Progenitor cell of endocrine pancreas (in vitro differentiated cells): Measurements from ENCODE around the gene ATRIP. TPM values are rescaled to one million over a fixed set of nuclear protein-coding genes. Genes with fewer than 3 reads are reported as not detected.
"Not testable (repeated sequence)": the region's sequence is repeated elsewhere in the genome, so short reads cannot be mapped to it uniquely, and the experiment has no call there.

ENCODE experiments used
- DNase-seq: peaks from one replicate; pipeline ENCODE4 v3.0.0; 2021; ENCODE audit warnings: low spot score; ENCODE audit not compliant: unreplicated experiment
- H3K27ac Mint-ChIP-seq: 2 replicates; pipeline ENCODE4 v1.8.0; 2021; ENCODE audit warnings: mild to moderate bottlenecking, moderate library complexity, mixed read lengths
- H3K27me3 Mint-ChIP-seq: 2 replicates; pipeline ENCODE4 v1.8.0; 2021; ENCODE audit warnings: mixed read lengths
- H3K36me3 Mint-ChIP-seq: 2 replicates; pipeline ENCODE4 v1.8.0; 2022; ENCODE audit warnings: mixed read lengths; ENCODE audit not compliant: insufficient read depth
- H3K4me1 Mint-ChIP-seq: 2 replicates; pipeline ENCODE4 v1.8.0; 2021; ENCODE audit warnings: low read depth, mixed read lengths
- H3K4me3 Mint-ChIP-seq: 2 replicates; pipeline ENCODE4 v1.8.0; 2021; ENCODE audit warnings: low read depth, mild to moderate bottlenecking, moderate library complexity, mixed read lengths
- H3K9me3 Mint-ChIP-seq: 2 replicates; pipeline ENCODE4 v1.8.0; 2021; ENCODE audit warnings: low read depth, mixed read lengths
- CTCF ChIP-seq: fragments of 200-600 bp; sonication (generic); IDR thresholded peaks from one replicate; pipeline ENCODE4 v1.5.0; 2021; ENCODE audit warnings: antibody characterized with exemption, mild to moderate bottlenecking; ENCODE audit not compliant: unreplicated experiment
- total RNA-seq: library from RNA; stranded (reverse); gene quantifications from 2 replicates; pipeline ENCODE4 v1.2.1, GENCODE V29; 2021

ATRIP gene
- total RNA-seq, 1 donor from 2014 or later, result 13.8 TPM

GRCh38 chr3:48478626-48479555 lies 32.4 kb downstream of the ATRIP start:
- H3K9me3 Mint-ChIP-seq, result no peaks in the 10 kb centered on the region
- TF ChIP-seq CTCF, result no peak
- H3K27ac Mint-ChIP-seq, result peak overlapping the region; percentile 80
- no peaks in the 10 kb centered on the region for H3K27me3 Mint-ChIP-seq
- H3K4me1 Mint-ChIP-seq, result peaks cover 4% of the 10 kb centered on the region
- no peak for DNase-seq
- H3K36me3 Mint-ChIP-seq, result no peaks in the 10 kb centered on the region
- no peak overlapping the region for H3K4me3 Mint-ChIP-seq

GRCh38 chr3:48480891-48481290 lies 34.4 kb downstream of the ATRIP start:
- not testable (repeated sequence) for H3K4me3 Mint-ChIP-seq, H3K9me3 Mint-ChIP-seq, H3K4me1 Mint-ChIP-seq, H3K27ac Mint-ChIP-seq, H3K27me3 Mint-ChIP-seq, H3K36me3 Mint-ChIP-seq, DNase-seq

GRCh38 chr3:48482822-48483221 lies 36.3 kb downstream of the ATRIP start:
- not testable (repeated sequence) for DNase-seq, H3K27ac Mint-ChIP-seq, H3K4me3 Mint-ChIP-seq, H3K9me3 Mint-ChIP-seq, H3K4me1 Mint-ChIP-seq, H3K36me3 Mint-ChIP-seq, H3K27me3 Mint-ChIP-seq

GRCh38 chr3:48486952-48487351 lies 40.4 kb downstream of the ATRIP start:
- Mint-ChIP-seq H3K9me3 (no peaks in the 10 kb centered on the region), H3K27me3 (no peaks in the 10 kb centered on the region), H3K27ac (no peak overlapping the region), H3K4me3 (no peak overlapping the region), H3K36me3 (peaks cover 2% of the 10 kb centered on the region), H3K4me1 (peaks cover 2% of the 10 kb centered on the region)
- DNase-seq, result no peak
- TF ChIP-seq CTCF, result no peak

- DNase-seq, result no peak
- no peak overlapping the region for H3K27ac Mint-ChIP-seq
- no peak overlapping the region for H3K4me3 Mint-ChIP-seq
- H3K27me3 Mint-ChIP-seq, result no peaks in the 10 kb centered on the region
- no peaks in the 10 kb centered on the region for H3K9me3 Mint-ChIP-seq
- H3K36me3 Mint-ChIP-seq, result peaks cover 7% of the 10 kb centered on the region
- H3K4me1 Mint-ChIP-seq, result peaks cover 2% of the 10 kb centered on the region
- no peak for TF ChIP-seq CTCF
Measured at GRCh38 chr3:48492461-48493202, 46.1 kb downstream of the ATRIP start.

- DNase-seq, result no peak
- Mint-ChIP-seq H3K27me3 (no peaks in the 10 kb centered on the region), H3K36me3 (peaks cover 8% of the 10 kb centered on the region), H3K4me1 (peaks cover 2% of the 10 kb centered on the region), H3K9me3 (peaks cover 2% of the 10 kb centered on the region), H3K27ac (no peak overlapping the region), H3K4me3 (no peak overlapping the region)
- TF ChIP-seq CTCF, result no peak
Measured at GRCh38 chr3:48493203-48493501, 46.6 kb downstream of the ATRIP start.
